IPS-15b (cell line): ENCODE results near the gene OGFOD1.
A peak's percentile ranks its signal among the peaks of the same experiment; 100 is the strongest.

Source experiments
- H3K27me3 ChIP-seq: one replicate; pipeline ENCODE4 v1.6.1; 2013; ENCODE audit warnings: low read length; ENCODE audit not compliant: control insufficient read depth, insufficient read depth
- H3K36me3 ChIP-seq: one replicate; pipeline ENCODE4 v1.6.1; 2013; ENCODE audit warnings: low read length; ENCODE audit not compliant: control insufficient read depth, insufficient read depth
- H3K4me1 ChIP-seq: one replicate; pipeline ENCODE4 v1.6.1; 2013; ENCODE audit warnings: mild to moderate bottlenecking, low read length; ENCODE audit not compliant: control insufficient read depth, insufficient read depth
- H3K4me3 ChIP-seq: one replicate; pipeline ENCODE4 v1.5.1; 2013; ENCODE audit warnings: low read depth, low read length
- H3K9ac ChIP-seq: one replicate; pipeline ENCODE4 v1.6.1; 2013; ENCODE audit warnings: low read depth, mild to moderate bottlenecking, low read length
- H3K9me3 ChIP-seq: one replicate; pipeline ENCODE4 v1.6.1; 2013; ENCODE audit warnings: mild to moderate bottlenecking, low read length; ENCODE audit not compliant: control insufficient read depth, insufficient read depth

OGFOD1 gene

GRCh38 chr16:56420613-56421012, 30.7 kb upstream of the OGFOD1 start:
- Histone ChIP-seq H3K9me3 (no peaks in the 10 kb centered on the region), H3K9ac (no peak overlapping the region), H3K4me3 (no peak overlapping the region), H3K27me3 (peaks cover 7% of the 10 kb centered on the region), H3K36me3 (no peaks in the 10 kb centered on the region), H3K4me1 (peaks cover 14% of the 10 kb centered on the region)

GRCh38 chr16:56421313-56421712, 30.0 kb upstream of the OGFOD1 start:
- H3K9me3 ChIP-seq, result no peaks in the 10 kb centered on the region
- H3K4me3 ChIP-seq, result no peak overlapping the region
- H3K9ac ChIP-seq, result no peak overlapping the region
- H3K36me3 ChIP-seq, result no peaks in the 10 kb centered on the region
- H3K27me3 ChIP-seq, result peaks cover 7% of the 10 kb centered on the region
- H3K4me1 ChIP-seq, result peaks cover 14% of the 10 kb centered on the region

GRCh38 chr16:56421976-56422669, 29.2 kb upstream of the OGFOD1 start:
- Histone ChIP-seq H3K9me3 (no peaks in the 10 kb centered on the region), H3K9ac (no peak overlapping the region), H3K27me3 (peaks cover 7% of the 10 kb centered on the region), H3K36me3 (no peaks in the 10 kb centered on the region), H3K4me3 (no peak overlapping the region), H3K4me1 (peaks cover 14% of the 10 kb centered on the region)

GRCh38 chr16:56422896-56423441, 28.4 kb upstream of the OGFOD1 start:
- Histone ChIP-seq H3K27me3 (peaks cover 7% of the 10 kb centered on the region), H3K4me1 (peaks cover 14% of the 10 kb centered on the region), H3K9me3 (no peaks in the 10 kb centered on the region), H3K9ac (no peak overlapping the region), H3K36me3 (no peaks in the 10 kb centered on the region), H3K4me3 (no peak overlapping the region)

GRCh38 chr16:56423584-56424403, 27.6 kb upstream of the OGFOD1 start:
- Histone ChIP-seq H3K4me1 (peaks cover 14% of the 10 kb centered on the region), H3K36me3 (no peaks in the 10 kb centered on the region)

GRCh38 chr16:56424404-56424764, 27.0 kb upstream of the OGFOD1 start:
- peak overlapping the region; percentile 55 for H3K4me3 ChIP-seq
- H3K4me1 ChIP-seq, result peaks cover 14% of the 10 kb centered on the region
- H3K9me3 ChIP-seq, result no peaks in the 10 kb centered on the region
- peaks cover 7% of the 10 kb centered on the region for H3K27me3 ChIP-seq
- no peaks in the 10 kb centered on the region for H3K36me3 ChIP-seq
- no peak overlapping the region for H3K9ac ChIP-seq

More at GRCh38 chr16:56423584-56424403, 27.6 kb upstream of the OGFOD1 start:
- peak overlapping the region; percentile 55 for H3K4me3 ChIP-seq
- H3K9ac ChIP-seq, result no peak overlapping the region
- H3K27me3 ChIP-seq, result peaks cover 7% of the 10 kb centered on the region
- no peaks in the 10 kb centered on the region for H3K9me3 ChIP-seq

- H3K9me3 ChIP-seq, result no peaks in the 10 kb centered on the region
- no peak overlapping the region for H3K9ac ChIP-seq
- peaks cover 14% of the 10 kb centered on the region for H3K4me1 ChIP-seq
- no peaks in the 10 kb centered on the region for H3K36me3 ChIP-seq
- peaks cover 7% of the 10 kb centered on the region for H3K27me3 ChIP-seq
- peak overlapping the region; percentile 62 for H3K4me3 ChIP-seq
Measured at GRCh38 chr16:56424791-56425438, 26.4 kb upstream of the OGFOD1 start.

- H3K4me1 ChIP-seq, result peaks cover 14% of the 10 kb centered on the region
- H3K9ac ChIP-seq, result no peak within 1 kb of the TSS
- H3K4me3 ChIP-seq, result peak within 1 kb of the TSS; percentile 62
- H3K27me3 ChIP-seq, result peaks cover 7% of the 10 kb centered on the region
- no peaks in the 10 kb centered on the region for H3K36me3 ChIP-seq
- no peaks in the 10 kb centered on the region for H3K9me3 ChIP-seq
Measured at GRCh38 chr16:56425439-56425832, 25.9 kb upstream of the OGFOD1 start, which contains the start of gene AMFR. TSS of gene AMFR (minus strand) at chr16:56425545. CDS start at chr16:56425327, 218 bp downstream.

GRCh38 chr16:56426585-56426984, 24.8 kb upstream of the OGFOD1 start:
- Histone ChIP-seq H3K9ac (no peak overlapping the region), H3K9me3 (no peaks in the 10 kb centered on the region), H3K36me3 (no peaks in the 10 kb centered on the region), H3K4me1 (peaks cover 14% of the 10 kb centered on the region), H3K27me3 (peaks cover 7% of the 10 kb centered on the region), H3K4me3 (no peak overlapping the region)

- Histone ChIP-seq H3K4me3 (no peak overlapping the region), H3K9ac (no peak overlapping the region), H3K4me1 (peaks cover 10% of the 10 kb centered on the region), H3K9me3 (no peaks in the 10 kb centered on the region), H3K27me3 (peaks cover 7% of the 10 kb centered on the region), H3K36me3 (no peaks in the 10 kb centered on the region)
Measured at GRCh38 chr16:56428091-56428490, 23.3 kb upstream of the OGFOD1 start.

- H3K36me3 ChIP-seq, result peaks cover 15% of the 10 kb centered on the region
- H3K4me3 ChIP-seq, result no peak overlapping the region
- H3K9ac ChIP-seq, result no peak overlapping the region
- H3K4me1 ChIP-seq, result no peaks in the 10 kb centered on the region
- H3K9me3 ChIP-seq, result no peaks in the 10 kb centered on the region
- H3K27me3 ChIP-seq, result no peaks in the 10 kb centered on the region
Measured at GRCh38 chr16:56436258-56436657, 15.1 kb upstream of the OGFOD1 start.
